Measurements from ENCODE around the gene MAST2.

MAST2 gene

GRCh38 chr1:45969866-45970265 is 166.5 kb downstream of the MAST2 start:
- DNase-seq (ENCODE audit: low spot score) = no peak
- TF ChIP-seq, protein P1, sequence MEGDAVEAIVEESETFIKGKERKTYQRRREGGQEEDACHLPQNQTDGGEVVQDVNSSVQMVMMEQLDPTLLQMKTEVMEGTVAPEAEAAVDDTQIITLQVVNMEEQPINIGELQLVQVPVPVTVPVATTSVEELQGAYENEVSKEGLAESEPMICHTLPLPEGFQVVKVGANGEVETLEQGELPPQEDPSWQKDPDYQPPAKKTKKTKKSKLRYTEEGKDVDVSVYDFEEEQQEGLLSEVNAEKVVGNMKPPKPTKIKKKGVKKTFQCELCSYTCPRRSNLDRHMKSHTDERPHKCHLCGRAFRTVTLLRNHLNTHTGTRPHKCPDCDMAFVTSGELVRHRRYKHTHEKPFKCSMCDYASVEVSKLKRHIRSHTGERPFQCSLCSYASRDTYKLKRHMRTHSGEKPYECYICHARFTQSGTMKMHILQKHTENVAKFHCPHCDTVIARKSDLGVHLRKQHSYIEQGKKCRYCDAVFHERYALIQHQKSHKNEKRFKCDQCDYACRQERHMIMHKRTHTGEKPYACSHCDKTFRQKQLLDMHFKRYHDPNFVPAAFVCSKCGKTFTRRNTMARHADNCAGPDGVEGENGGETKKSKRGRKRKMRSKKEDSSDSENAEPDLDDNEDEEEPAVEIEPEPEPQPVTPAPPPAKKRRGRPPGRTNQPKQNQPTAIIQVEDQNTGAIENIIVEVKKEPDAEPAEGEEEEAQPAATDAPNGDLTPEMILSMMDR (IDR thresholded peaks at IDR 0.05; ENCODE audit: borderline replicate concordance, control extremely low read depth, extremely low read depth, insufficient read depth, missing control alignments) = no peak
- in situ Hi-C loops (cut with MboI; ENCODE audit: low sequenced_read_pairs, unreplicated experiment) = no loop called here

DNA sequence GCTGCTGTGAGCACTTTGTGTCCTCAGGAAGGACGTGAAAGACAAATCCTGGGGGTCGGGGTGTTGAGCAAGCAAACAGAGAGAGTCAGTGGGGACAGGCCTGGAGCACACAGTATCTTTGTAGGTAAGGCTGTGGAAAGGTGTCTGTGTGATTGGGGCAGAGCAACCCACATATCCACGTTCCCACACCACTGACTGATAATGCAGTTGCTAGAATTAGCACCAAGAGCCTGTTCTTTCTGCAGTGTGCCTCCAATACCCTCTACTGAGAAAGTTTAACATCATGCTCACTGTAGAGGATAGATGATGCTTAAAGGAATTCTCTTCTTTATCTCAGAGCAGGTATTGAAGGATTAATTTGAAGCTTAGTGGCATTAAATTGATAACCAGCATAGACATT is 167.9 kb downstream of the MAST2 start:
- DNase-seq (ENCODE audit: low spot score) = no peak
- TF ChIP-seq, protein P1 (IDR thresholded peaks at IDR 0.05; ENCODE audit: borderline replicate concordance, control extremely low read depth, extremely low read depth, insufficient read depth, missing control alignments) = no peak
- in situ Hi-C loops (cut with MboI; ENCODE audit: low sequenced_read_pairs, unreplicated experiment) = no loop called here

DNA sequence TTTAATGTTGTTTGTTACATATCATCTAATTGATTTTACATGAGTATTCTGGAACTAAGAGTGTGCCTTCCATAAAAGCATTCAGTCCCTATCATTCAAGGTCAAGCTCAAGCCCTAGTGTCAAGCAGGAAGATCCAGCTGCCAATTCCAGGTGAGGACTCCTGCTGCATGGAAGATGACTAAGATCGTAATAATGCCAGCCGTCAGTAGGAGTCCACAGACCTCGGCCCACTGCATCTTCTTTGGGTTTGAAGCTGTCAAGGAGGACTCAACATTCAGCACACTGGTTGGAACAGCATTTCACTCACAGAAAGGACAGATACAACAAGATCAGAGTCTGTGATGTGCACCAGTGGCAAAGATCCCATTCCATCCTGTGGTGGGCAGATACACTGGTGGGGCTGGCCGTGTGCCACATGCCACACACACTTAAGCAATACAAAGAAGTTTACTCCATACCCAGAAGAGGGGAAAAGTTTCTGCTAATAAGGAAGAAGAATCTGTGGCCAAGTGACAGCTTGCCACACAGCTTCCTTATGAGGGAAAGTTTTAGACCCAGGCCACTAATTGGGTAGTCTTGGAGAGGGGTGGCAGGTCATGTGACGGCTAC is 168.6 kb downstream of the MAST2 start:
- in situ Hi-C loops (cut with MboI; ENCODE audit: low sequenced_read_pairs, unreplicated experiment) = no loop called here
- DNase-seq (ENCODE audit: low spot score) = no peak
- TF ChIP-seq, protein P1 (IDR thresholded peaks at IDR 0.05; ENCODE audit: borderline replicate concordance, control extremely low read depth, extremely low read depth, insufficient read depth, missing control alignments) = no peak

DNA sequence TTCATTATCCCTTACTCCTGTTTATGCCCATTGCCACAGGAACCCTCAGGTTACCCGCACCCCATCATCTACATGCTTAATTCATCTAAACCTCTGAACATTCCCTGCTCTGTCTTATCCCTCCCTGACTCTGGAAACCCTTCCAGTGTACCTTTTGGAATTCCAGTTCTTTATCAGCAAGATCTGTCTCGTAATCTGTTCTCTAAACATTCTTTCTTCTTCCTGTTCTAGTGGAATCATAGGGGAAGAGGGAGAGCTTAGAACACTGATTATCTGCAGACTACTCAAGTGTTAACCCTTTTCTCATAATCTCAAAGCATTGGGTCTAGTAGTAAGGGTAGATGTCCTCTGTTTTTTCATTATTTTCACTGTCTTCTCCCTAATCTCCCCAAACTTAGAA is 169.2 kb downstream of the MAST2 start:
- TF ChIP-seq, protein P1 (IDR thresholded peaks at IDR 0.05; ENCODE audit: borderline replicate concordance, control extremely low read depth, extremely low read depth, insufficient read depth, missing control alignments) = no peak
- no peak for DNase-seq (ENCODE audit: low spot score)
- in situ Hi-C loops (cut with MboI; ENCODE audit: low sequenced_read_pairs, unreplicated experiment) = no loop called here

- TF ChIP-seq, protein P1 (IDR thresholded peaks at IDR 0.05; ENCODE audit: borderline replicate concordance, control extremely low read depth, extremely low read depth, insufficient read depth, missing control alignments) = no peak
- DNase-seq (ENCODE audit: low spot score) = no peak
- in situ Hi-C loops (cut with MboI; ENCODE audit: low sequenced_read_pairs, unreplicated experiment) = no loop called here
Measured at GRCh38 chr1:45973121-45973520, 169.7 kb downstream of the MAST2 start.

GRCh38 chr1:45974541-45975269 is 171.3 kb downstream of the MAST2 start:
- in situ Hi-C loops (cut with MboI; ENCODE audit: low sequenced_read_pairs, unreplicated experiment) = no loop called here
- TF ChIP-seq, protein P1 (IDR thresholded peaks at IDR 0.05; ENCODE audit: borderline replicate concordance, control extremely low read depth, extremely low read depth, insufficient read depth, missing control alignments) = no peak
- no peak for DNase-seq (ENCODE audit: low spot score)
